Erythroblast (primary cell): ENCODE data around the gene LRRC31.

Experiments used
- DNase-seq, 2 experiments: peaks; one replicate each; lab custom pipeline; 2025; lab: John Stamatoyannopoulos, UW
- GATA1 ChIP-seq: IDR thresholded peaks from 2 replicates; pipeline ENCODE4 v1.6.1; 2011; ENCODE audit warnings: low read depth, mild to moderate bottlenecking, control low read depth, low read length, moderate library complexity
- POLR2A ChIP-seq: IDR thresholded peaks from 2 replicates; pipeline ENCODE4 v1.6.1; 2011; ENCODE audit warnings: mild to moderate bottlenecking, low read length

The LRRC31 gene

DNA sequence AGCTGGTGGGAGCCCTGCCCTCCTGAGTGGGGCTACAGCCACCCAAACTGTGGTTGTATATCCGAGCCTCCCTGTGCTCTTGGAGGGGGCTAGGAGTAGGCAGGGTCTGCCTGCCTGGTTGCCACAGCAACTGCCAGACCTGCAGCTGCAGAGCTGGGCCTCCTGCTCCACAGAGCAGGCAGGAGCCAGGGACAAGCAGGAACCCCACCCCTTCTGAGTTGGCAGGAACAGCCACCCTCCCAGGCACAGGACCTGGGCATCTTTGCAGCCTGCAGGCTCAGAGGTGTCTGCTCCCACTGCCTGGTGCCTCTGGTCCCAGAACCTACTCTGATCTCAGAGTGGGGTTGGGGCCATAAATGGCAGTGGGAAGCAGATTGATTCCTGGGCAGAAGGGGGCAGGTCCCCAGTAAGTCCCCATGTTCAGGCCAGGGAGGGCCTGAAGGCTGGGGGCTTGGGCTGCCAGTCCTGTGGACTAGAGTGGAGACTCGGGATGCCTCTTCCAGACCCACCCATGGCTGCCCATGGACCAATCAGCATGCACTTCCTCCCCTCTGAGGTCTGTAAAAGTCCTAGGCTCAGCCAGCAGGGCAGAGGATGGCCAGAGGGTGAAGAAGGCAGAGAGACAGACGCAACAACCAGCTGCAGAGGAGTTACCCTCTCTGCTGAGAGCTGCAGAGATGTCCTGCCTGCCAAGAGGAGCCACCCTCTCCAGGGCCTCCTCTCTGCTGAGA is 10.3 kb upstream of the LRRC31 start:
- DNase-seq: no peak
- TF ChIP-seq GATA1 (no peak), POLR2A (no peak)

DNA sequence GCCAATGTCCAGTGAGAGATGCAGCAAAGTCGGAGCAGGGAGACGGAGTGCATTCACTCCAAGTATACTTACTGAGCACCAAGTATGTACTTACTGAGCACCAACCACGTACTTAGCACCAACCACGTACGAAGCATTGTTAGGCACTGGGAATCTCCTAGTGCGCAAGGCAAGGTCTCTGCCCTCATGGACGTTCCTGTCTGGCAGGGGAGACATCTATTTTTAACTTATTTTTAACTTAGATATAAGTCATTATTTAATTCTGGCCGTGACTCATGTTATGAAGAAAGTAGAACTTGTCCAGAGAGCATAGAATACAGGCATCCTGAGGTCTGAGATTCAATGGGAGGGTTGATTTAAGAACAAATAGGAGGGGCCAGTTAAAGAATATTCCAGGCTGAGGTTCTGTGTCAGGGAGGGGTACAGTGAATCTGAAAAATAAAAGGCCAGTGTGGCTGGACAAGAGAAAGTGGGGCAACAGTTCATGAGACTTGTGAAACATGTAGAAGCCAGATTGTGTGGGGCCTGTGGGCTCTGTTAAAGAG is 9.3 kb upstream of the LRRC31 start:
- DNase-seq: no peak
- no peak for TF ChIP-seq GATA1
- TF ChIP-seq POLR2A: no peak

DNA sequence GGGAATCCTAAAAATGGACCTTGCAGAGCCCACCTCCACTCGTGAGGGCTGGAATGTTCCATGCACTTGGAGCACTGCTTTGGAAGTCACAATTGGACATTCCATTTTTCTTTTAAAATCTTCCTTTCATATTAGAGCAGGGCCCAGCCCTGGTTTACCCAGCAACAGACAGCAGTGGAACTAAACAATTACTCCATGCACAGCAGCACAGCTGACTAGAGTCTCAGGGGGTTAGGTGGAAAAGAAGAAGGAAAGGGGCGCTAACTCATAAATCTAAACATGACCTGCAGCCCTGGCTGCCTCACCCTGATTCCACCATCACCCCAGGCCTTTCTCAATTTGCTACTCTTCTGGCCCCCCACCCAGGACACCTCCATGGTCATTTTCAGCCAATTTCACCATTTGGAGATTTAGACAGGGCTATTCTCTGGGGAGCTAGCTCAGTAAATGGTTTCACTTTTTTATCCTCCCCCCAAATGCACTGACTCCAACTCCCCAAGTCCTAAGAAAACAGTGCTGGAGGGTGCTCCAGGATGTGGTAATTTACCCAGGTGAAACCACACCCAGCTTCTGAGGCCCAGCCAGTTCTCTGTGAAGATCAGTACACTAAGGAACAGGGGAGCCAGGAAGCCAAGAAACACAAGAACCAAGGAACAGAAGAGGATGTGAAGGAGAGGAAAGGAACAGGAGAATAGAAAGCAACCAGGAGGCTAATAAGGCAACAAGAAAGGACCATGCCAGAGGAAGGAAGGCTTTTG is 1.6 kb upstream of the LRRC31 start:
- DNase-seq: no peak

GRCh38 chr3:169868369-169868768 is 1.4 kb downstream of the LRRC31 start:
- TF ChIP-seq POLR2A: no peak
- TF ChIP-seq GATA1: no peak
- no peak for DNase-seq

More for the DNA sequence above, 1.6 kb upstream of the LRRC31 start:
- TF ChIP-seq POLR2A (no peak), GATA1 (no peak)

DNA sequence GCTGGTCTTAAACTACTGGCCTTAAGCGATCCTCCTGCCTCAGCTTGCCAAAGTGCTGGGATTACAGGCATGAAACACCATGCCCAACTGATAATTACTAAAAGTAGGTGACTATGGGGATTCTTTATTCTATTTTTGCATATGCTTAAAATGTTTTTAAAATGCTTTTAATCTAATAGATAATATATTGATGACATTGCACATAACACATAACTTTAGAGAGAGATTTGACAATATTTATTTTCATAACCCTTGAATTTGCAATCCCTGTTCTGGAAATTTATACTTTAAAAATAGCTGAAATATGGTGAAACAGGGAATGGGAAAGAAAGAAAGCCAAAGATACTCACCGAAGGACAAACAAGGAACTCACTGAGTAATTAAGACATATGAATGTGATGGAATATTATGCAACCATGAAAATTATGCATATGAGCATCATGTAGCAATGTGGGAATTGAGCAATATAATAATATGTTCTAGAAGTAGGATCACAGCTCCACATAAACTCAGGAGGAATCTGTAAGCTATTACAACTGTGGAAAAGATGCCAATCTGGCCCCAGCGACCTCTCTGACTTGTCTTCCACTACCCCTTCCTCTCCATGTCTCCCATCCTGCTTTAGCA is 2.0 kb downstream of the LRRC31 start:
- no peak for DNase-seq
- no peak for TF ChIP-seq GATA1
- TF ChIP-seq POLR2A: no peak

DNA sequence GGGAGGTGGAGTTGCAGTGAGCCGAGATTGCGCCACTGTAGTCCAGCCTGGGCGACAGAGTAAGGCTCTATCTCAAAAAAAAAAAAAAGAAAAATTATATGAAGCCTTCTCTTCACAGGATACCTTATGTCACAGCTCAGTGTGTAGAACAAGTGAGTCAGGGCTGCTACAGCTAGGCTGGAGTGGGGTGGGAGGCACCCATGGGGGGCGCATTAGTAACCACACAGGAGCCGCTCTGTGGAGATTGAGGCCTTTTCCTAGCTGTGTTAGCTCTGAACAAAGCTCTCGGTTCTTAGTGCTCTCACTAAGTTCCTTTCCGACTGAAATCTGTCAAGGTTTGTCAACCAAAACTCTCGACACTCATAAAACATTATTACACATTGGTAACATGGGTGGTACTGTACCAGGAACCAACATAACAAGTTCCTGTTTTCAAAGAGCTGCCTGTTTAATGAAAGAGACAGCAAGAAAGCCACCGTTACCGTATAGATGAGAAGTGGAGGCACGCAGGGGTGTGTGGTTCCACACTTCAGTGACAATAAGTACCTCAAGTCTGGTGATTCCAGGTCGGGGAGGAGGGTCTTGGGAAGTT is 4.5 kb downstream of the LRRC31 start:
- no peak for DNase-seq
- TF ChIP-seq POLR2A (no peak), GATA1 (no peak)

- no peak for DNase-seq
- TF ChIP-seq GATA1 (no peak), POLR2A (no peak)
These were observed 5.5 kb downstream of the LRRC31 start for GRCh38 chr3:169864270-169864669.

DNA sequence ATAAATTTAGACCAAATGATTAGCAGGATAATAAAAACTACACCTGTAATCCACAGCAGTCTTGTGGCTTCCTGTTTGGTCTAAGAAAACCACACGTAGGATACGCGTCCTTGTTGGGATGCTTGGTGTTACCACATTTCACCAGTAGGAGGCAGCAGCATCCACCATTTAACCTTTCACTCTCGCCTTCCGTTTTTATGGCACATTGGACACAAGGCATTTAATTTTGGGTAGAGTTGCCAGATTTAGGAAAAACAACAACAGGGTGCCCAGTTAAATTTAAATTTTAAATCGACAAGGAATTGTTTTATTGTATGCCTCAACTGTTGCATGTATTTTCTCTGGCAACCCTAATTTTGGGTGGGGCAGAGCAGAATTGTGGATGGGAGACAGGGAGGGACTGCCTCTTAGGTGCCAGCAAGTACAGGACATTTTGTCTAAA is 6.3 kb downstream of the LRRC31 start:
- no peak for TF ChIP-seq POLR2A
- TF ChIP-seq GATA1: no peak
- peak; percentile 80 to 92 for DNase-seq

DNA sequence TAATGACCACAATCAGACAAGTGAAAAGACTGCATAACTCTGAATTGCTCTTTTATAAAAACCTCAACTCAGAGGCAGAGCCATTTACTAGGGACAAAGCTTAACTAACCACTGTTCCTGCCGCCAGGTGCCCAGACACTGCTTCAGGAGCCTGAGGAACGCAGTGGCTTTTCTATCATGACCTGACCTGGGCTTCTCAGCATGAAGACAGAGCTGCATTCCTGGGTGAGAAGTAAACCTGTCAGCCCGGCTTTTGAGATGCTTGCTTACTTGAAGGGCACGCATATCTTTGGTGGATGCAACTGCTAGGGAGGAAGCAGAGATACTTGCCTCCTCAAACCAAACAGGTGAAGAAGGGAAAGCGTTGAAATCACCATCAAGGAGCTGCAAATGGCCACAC is 7.9 kb downstream of the LRRC31 start:
- TF ChIP-seq POLR2A (no peak), GATA1 (no peak)
- DNase-seq: no peak

DNA sequence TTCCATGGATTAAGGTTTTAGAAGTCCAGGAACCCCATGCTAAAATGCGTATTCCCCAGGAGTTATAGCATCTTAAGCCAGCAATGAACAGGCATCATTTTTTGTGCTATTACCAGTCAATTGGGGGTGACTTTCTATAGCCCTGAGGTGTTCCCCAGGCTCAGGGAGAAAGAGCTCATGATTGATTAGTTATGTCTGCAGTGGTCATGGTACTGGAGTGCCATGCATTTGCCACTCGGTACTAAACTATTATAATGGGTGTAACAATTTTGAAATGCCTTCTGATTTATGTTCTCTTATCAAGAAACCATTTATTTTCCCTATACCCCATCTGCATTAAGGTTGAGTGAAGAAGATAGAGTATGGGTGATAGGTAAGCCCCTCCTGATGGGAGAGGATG is 11.9 kb downstream of the LRRC31 start:
- TF ChIP-seq POLR2A (no peak), GATA1 (no peak)
- no peak for DNase-seq

- TF ChIP-seq GATA1 (no peak), POLR2A (no peak)
- DNase-seq: no peak
These were observed 14.2 kb downstream of the LRRC31 start for GRCh38 chr3:169855514-169855913.

GRCh38 chr3:169850618-169851017 is 19.1 kb downstream of the LRRC31 start:
- no peak for TF ChIP-seq POLR2A
- DNase-seq: no peak

DNA sequence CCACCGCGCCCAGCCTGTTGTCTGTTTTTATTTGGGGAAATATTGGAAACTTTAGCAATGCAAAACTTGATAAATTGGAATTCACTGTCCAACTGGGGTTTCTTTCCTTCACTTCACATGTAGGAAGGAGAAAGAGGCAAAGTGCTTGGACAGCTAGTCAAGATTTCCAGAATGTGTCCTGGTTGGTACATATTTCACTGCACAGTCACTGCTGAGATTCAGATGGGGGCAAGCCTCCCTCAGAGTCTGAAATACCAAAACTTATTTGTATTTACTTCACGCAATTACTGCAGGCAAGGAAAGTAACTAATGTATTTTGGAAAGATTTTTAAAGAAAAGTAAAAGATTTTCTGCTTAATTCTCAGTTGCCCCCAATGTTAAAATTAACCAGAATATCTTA is 21.0 kb downstream of the LRRC31 start:
- DNase-seq: no peak
- TF ChIP-seq POLR2A (no peak), GATA1 (no peak)
